Measurements from ENCODE around the gene L3MBTL4.

GRCh38 chr18:5961828-5962150 lies 452.9 kb downstream of the L3MBTL4 start:
- TF ChIP-seq, protein P1, sequence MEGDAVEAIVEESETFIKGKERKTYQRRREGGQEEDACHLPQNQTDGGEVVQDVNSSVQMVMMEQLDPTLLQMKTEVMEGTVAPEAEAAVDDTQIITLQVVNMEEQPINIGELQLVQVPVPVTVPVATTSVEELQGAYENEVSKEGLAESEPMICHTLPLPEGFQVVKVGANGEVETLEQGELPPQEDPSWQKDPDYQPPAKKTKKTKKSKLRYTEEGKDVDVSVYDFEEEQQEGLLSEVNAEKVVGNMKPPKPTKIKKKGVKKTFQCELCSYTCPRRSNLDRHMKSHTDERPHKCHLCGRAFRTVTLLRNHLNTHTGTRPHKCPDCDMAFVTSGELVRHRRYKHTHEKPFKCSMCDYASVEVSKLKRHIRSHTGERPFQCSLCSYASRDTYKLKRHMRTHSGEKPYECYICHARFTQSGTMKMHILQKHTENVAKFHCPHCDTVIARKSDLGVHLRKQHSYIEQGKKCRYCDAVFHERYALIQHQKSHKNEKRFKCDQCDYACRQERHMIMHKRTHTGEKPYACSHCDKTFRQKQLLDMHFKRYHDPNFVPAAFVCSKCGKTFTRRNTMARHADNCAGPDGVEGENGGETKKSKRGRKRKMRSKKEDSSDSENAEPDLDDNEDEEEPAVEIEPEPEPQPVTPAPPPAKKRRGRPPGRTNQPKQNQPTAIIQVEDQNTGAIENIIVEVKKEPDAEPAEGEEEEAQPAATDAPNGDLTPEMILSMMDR (IDR thresholded peaks at IDR 0.05): no peak
- TF ChIP-seq POLR2A (IDR thresholded peaks at IDR 0.05): no peak

All from heart left ventricle (tissue), 13 donors.